HG03565 (cell line): ENCODE results near the gene KCNQ2.

Experiments
- ATAC-seq: cut with Tn5 transposase; IDR thresholded peaks from one replicate; pipeline ENCODE4 v1.9.1; 2021; ENCODE audit warnings: mild to moderate bottlenecking, moderate library complexity; ENCODE audit not compliant: unreplicated experiment

Gene KCNQ2

GRCh38 chr20:63439866-63440265, 32.6 kb downstream of the KCNQ2 start:
- no peak for ATAC-seq

GRCh38 chr20:63438121-63438520, 34.3 kb downstream of the KCNQ2 start:
- no peak for ATAC-seq

- no peak for ATAC-seq
These were observed 36.9 kb downstream of the KCNQ2 start for GRCh38 chr20:63435552-63435951.

GRCh38 chr20:63434599-63435378, 37.7 kb downstream of the KCNQ2 start:
- ATAC-seq: no peak

- ATAC-seq: no peak
These were observed 38.5 kb downstream of the KCNQ2 start for GRCh38 chr20:63433756-63434531.

- no peak for ATAC-seq
These were observed 39.1 kb downstream of the KCNQ2 start for GRCh38 chr20:63433351-63433750.

- ATAC-seq: no peak
These were observed 39.7 kb downstream of the KCNQ2 start for GRCh38 chr20:63432577-63433325.

GRCh38 chr20:63431944-63432343, 40.5 kb downstream of the KCNQ2 start:
- no peak for ATAC-seq

GRCh38 chr20:63430891-63431290, 41.6 kb downstream of the KCNQ2 start:
- ATAC-seq: no peak

GRCh38 chr20:63429992-63430391, 42.5 kb downstream of the KCNQ2 start:
- ATAC-seq: no peak

GRCh38 chr20:63428906-63429575, 43.4 kb downstream of the KCNQ2 start:
- ATAC-seq: no peak

GRCh38 chr20:63427724-63428330, 44.6 kb downstream of the KCNQ2 start:
- ATAC-seq: no peak

GRCh38 chr20:63427206-63427605, 45.2 kb downstream of the KCNQ2 start:
- ATAC-seq: no peak

- ATAC-seq: no peak
These were observed 46.5 kb downstream of the KCNQ2 start for GRCh38 chr20:63425846-63426485.

- ATAC-seq: no peak
These were observed 47.8 kb downstream of the KCNQ2 start for GRCh38 chr20:63424613-63425012.

- no peak for ATAC-seq
These were observed 48.7 kb downstream of the KCNQ2 start for GRCh38 chr20:63423751-63424150.

GRCh38 chr20:63422653-63423052, 49.8 kb downstream of the KCNQ2 start:
- ATAC-seq: no peak

- ATAC-seq: no peak
These were observed 50.5 kb downstream of the KCNQ2 start for GRCh38 chr20:63421913-63422312.

- no peak for ATAC-seq
These were observed 51.3 kb downstream of the KCNQ2 start for GRCh38 chr20:63421094-63421692.
